WTC11 (cell line): ENCODE data around the gene ZNF317.

Source experiments
- ATF1 ChIP-seq: sonication (generic); formaldehyde crosslinking; IDR thresholded peaks from 2 replicates; pipeline ENCODE4 v1.8.1; 2023; ENCODE audit warnings: mild to moderate bottlenecking, moderate library complexity, missing genetic modification reagents
- FOXJ3 ChIP-seq: sonication (generic); formaldehyde crosslinking; IDR thresholded peaks from 2 replicates; pipeline ENCODE4 v1.9.0; 2021; ENCODE audit warnings: missing genetic modification reagents, mild to moderate bottlenecking, borderline replicate concordance
- GABPB1 ChIP-seq: sonication (generic); formaldehyde crosslinking; IDR thresholded peaks from 2 replicates; pipeline ENCODE4 v1.8.1; 2023; ENCODE audit warnings: mild to moderate bottlenecking, missing genetic modification reagents
- PRRX2 ChIP-seq: fragments of 250-450 bp; sonication (Bioruptor Pico); IDR thresholded peaks from 2 replicates; pipeline ENCODE4 v1.8.0; 2021; ENCODE audit warnings: mild to moderate bottlenecking
- SP1 ChIP-seq: sonication (generic); formaldehyde crosslinking; conservative IDR thresholded peaks from 2 replicates; pipeline ENCODE4 v1.8.1; 2022; ENCODE audit warnings: missing genetic modification reagents
- TEAD4 ChIP-seq: sonication (generic); formaldehyde crosslinking; IDR thresholded peaks from 2 replicates; pipeline ENCODE4 v1.8.0; 2022; ENCODE audit warnings: mild to moderate bottlenecking, missing genetic modification reagents
- ZNF121 ChIP-seq: sonication (generic); formaldehyde crosslinking; IDR thresholded peaks from 2 replicates; pipeline ENCODE4 v1.8.0; 2023; ENCODE audit warnings: missing genetic modification reagents
- ZNF671 ChIP-seq: fragments of 250-450 bp; sonication (Bioruptor Pico); IDR thresholded peaks from 2 replicates; pipeline ENCODE4 v1.8.0; 2021; ENCODE audit warnings: mild to moderate bottlenecking
- TF ChIP-seq, protein P1 (sequence below): fragments of 200-600 bp; IDR thresholded peaks from 2 replicates; pipeline ENCODE4 v1.8.0; 2022; ENCODE audit warnings: antibody characterized with exemption
- TF ChIP-seq, protein P2 (sequence below): sonication (generic); formaldehyde crosslinking; conservative IDR thresholded peaks from 2 replicates; pipeline ENCODE4 v1.8.1; 2022; ENCODE audit warnings: mild to moderate bottlenecking, missing genetic modification reagents
- TF ChIP-seq, protein P3 (sequence below): fragments of 250-450 bp; sonication (Bioruptor Pico); IDR thresholded peaks from 2 replicates; pipeline ENCODE4 v2.1.2; 2022; ENCODE audit warnings: mild to moderate bottlenecking, moderate library complexity
- TF ChIP-seq, protein P4 (sequence below): sonication (generic); formaldehyde crosslinking; IDR thresholded peaks from 2 replicates; pipeline ENCODE4 v1.8.0; 2022; ENCODE audit warnings: mild to moderate bottlenecking, missing genetic modification reagents

DNA sequence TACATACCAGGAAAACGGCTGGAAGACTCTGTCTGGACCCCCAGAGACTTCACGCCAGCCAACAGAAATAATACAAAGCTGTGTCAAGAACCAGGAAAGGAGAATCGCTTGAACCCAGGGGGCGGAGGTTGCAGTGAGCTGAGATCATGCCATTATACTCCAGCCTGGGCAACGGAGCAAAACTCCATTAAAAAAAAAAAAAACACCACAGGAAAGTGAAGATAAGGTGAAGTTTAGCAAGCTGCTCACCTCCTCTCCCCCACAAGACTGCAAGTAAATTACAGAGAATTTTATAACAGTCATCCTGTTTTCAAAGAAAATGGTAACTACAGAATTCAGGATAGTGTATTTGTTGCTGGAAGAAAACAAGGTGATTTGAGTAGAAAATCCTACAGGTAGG lies 23.6 kb upstream of the ZNF317 start:
- TF ChIP-seq, protein P1, sequence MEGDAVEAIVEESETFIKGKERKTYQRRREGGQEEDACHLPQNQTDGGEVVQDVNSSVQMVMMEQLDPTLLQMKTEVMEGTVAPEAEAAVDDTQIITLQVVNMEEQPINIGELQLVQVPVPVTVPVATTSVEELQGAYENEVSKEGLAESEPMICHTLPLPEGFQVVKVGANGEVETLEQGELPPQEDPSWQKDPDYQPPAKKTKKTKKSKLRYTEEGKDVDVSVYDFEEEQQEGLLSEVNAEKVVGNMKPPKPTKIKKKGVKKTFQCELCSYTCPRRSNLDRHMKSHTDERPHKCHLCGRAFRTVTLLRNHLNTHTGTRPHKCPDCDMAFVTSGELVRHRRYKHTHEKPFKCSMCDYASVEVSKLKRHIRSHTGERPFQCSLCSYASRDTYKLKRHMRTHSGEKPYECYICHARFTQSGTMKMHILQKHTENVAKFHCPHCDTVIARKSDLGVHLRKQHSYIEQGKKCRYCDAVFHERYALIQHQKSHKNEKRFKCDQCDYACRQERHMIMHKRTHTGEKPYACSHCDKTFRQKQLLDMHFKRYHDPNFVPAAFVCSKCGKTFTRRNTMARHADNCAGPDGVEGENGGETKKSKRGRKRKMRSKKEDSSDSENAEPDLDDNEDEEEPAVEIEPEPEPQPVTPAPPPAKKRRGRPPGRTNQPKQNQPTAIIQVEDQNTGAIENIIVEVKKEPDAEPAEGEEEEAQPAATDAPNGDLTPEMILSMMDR = no peak
- TF ChIP-seq SP1 (CRISPR knock-in tag) (no peak), PRRX2 (CRISPR knock-in tag) (no peak), ATF1 (CRISPR knock-in tag) (no peak), FOXJ3 (CRISPR knock-in tag) (no peak), TEAD4 (CRISPR knock-in tag) (no peak), GABPB1 (CRISPR knock-in tag) (no peak), ZNF671 (CRISPR knock-in tag) (no peak), ZNF121 (no peak)
- TF ChIP-seq, protein P2, sequence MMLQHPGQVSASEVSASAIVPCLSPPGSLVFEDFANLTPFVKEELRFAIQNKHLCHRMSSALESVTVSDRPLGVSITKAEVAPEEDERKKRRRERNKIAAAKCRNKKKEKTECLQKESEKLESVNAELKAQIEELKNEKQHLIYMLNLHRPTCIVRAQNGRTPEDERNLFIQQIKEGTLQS = no peak
- TF ChIP-seq, protein P3, sequence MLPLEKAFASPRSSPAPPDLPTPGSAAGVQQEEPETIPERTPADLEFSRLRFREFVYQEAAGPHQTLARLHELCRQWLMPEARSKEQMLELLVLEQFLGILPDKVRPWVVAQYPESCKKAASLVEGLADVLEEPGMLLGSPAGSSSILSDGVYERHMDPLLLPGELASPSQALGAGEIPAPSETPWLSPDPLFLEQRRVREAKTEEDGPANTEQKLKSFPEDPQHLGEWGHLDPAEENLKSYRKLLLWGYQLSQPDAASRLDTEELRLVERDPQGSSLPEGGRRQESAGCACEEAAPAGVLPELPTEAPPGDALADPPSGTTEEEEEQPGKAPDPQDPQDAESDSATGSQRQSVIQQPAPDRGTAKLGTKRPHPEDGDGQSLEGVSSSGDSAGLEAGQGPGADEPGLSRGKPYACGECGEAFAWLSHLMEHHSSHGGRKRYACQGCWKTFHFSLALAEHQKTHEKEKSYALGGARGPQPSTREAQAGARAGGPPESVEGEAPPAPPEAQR (CRISPR knock-in tag) = no peak
- TF ChIP-seq, protein P4, sequence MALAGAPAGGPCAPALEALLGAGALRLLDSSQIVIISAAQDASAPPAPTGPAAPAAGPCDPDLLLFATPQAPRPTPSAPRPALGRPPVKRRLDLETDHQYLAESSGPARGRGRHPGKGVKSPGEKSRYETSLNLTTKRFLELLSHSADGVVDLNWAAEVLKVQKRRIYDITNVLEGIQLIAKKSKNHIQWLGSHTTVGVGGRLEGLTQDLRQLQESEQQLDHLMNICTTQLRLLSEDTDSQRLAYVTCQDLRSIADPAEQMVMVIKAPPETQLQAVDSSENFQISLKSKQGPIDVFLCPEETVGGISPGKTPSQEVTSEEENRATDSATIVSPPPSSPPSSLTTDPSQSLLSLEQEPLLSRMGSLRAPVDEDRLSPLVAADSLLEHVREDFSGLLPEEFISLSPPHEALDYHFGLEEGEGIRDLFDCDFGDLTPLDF = no peak
